Measurements from ENCODE around the gene DDI2.
"Not testable (repeated sequence)": the region's sequence is repeated elsewhere in the genome, so short reads cannot be mapped to it uniquely, and the experiment has no call there.

Gene DDI2

GRCh38 chr1:15696956-15697521, 79.8 kb downstream of the DDI2 start:
- DNase-seq (ENCODE audit: insufficient read length, low spot score), result no peak
- FAIRE-seq, result no peak
- TF ChIP-seq CTCF (IDR thresholded peaks at IDR 0.05; ENCODE audit: insufficient read depth, missing control alignments), result no peak

GRCh38 chr1:15698201-15698600, 80.9 kb downstream of the DDI2 start:
- TF ChIP-seq CTCF (IDR thresholded peaks at IDR 0.05; ENCODE audit: insufficient read depth, missing control alignments), result no peak
- no peak for FAIRE-seq

GRCh38 chr1:15699321-15699720, 82.1 kb downstream of the DDI2 start:
- FAIRE-seq; DNase-seq (ENCODE audit: insufficient read length, low spot score): not testable (repeated sequence)

More at GRCh38 chr1:15698201-15698600, 80.9 kb downstream of the DDI2 start:
- no peak for DNase-seq (ENCODE audit: insufficient read length, low spot score)

GRCh38 chr1:15700508-15700907, 83.2 kb downstream of the DDI2 start:
- TF ChIP-seq CTCF (IDR thresholded peaks at IDR 0.05; ENCODE audit: insufficient read depth, missing control alignments), result no peak
- FAIRE-seq (no peak), DNase-seq (ENCODE audit: insufficient read length, low spot score) (no peak)

- FAIRE-seq (no peak), DNase-seq (ENCODE audit: insufficient read length, low spot score) (no peak)
These were observed 84.5 kb downstream of the DDI2 start for GRCh38 chr1:15701784-15702183.

GRCh38 chr1:15702722-15703550, 85.7 kb downstream of the DDI2 start:
- TF ChIP-seq CTCF (IDR thresholded peaks at IDR 0.05; ENCODE audit: insufficient read depth, missing control alignments), result no peak
- no peak for FAIRE-seq
- no peak for DNase-seq (ENCODE audit: insufficient read length, low spot score)

More at GRCh38 chr1:15701784-15702183, 84.5 kb downstream of the DDI2 start:
- no peak for TF ChIP-seq CTCF (IDR thresholded peaks at IDR 0.05; ENCODE audit: insufficient read depth, missing control alignments)

- FAIRE-seq (no peak), DNase-seq (ENCODE audit: insufficient read length, low spot score) (no peak)
- TF ChIP-seq CTCF (IDR thresholded peaks at IDR 0.05; ENCODE audit: insufficient read depth, missing control alignments), result no peak
These were observed 86.3 kb downstream of the DDI2 start for GRCh38 chr1:15703562-15703961.

All from D721Med (cell line).